Neural progenitor cell (in vitro differentiated cells): ENCODE measurements around the gene RAP2B. TPM values are rescaled to one million over a fixed set of nuclear protein-coding genes. Genes with fewer than 3 reads are reported as not detected.

Experiments
- DNase-seq: peaks from one replicate; pipeline ENCODE4 v3.0.0-alpha.2; 2016; ENCODE audit warnings: low spot score
- H2AFZ ChIP-seq: fragments of 200-600 bp; sonication (generic); replicated peaks from 2 replicates; pipeline ENCODE4 v1.6.1; 2016; ENCODE audit warnings: antibody characterized with exemption
- H3F3A ChIP-seq: fragments of 200-600 bp; sonication (generic); 2 replicates; pipeline ENCODE4 v1.6.1; 2016; ENCODE audit warnings: antibody characterized with exemption, low read depth
- H3K27ac ChIP-seq: fragments of 200-600 bp; sonication (generic); 2 replicates; pipeline ENCODE4 v1.5.1; 2016; ENCODE audit warnings: mild to moderate bottlenecking
- H3K27me3 ChIP-seq: fragments of 200-600 bp; sonication (generic); 2 replicates; pipeline ENCODE4 v1.6.1; 2016; ENCODE audit warnings: mild to moderate bottlenecking, moderate library complexity
- H3K36me3 ChIP-seq: fragments of 200-600 bp; sonication (generic); 2 replicates; pipeline ENCODE4 v1.5.1; 2016
- H3K4me1 ChIP-seq: fragments of 200-600 bp; sonication (generic); 2 replicates; pipeline ENCODE4 v1.6.1; 2016; ENCODE audit warnings: mixed run types
- H3K4me2 ChIP-seq: fragments of 200-600 bp; sonication (generic); 2 replicates; pipeline ENCODE4 v1.6.1; 2016
- H3K4me3 ChIP-seq: fragments of 200-600 bp; sonication (generic); 2 replicates; pipeline ENCODE4 v1.5.1; 2016
- H3K79me2 ChIP-seq: fragments of 200-600 bp; sonication (generic); 2 replicates; pipeline ENCODE4 v1.6.1; 2016; ENCODE audit warnings: low read depth
- H3K9ac ChIP-seq: fragments of 200-600 bp; sonication (generic); 2 replicates; pipeline ENCODE4 v1.6.1; 2016
- H3K9me3 ChIP-seq: fragments of 200-600 bp; sonication (generic); 2 replicates; pipeline ENCODE4 v1.5.1; 2016; ENCODE audit warnings: low read depth
- H4K20me1 ChIP-seq: fragments of 200-600 bp; sonication (generic); 2 replicates; pipeline ENCODE4 v1.6.1; 2016; ENCODE audit warnings: low read depth
- H3K27ac Mint-ChIP-seq: 3 replicates; pipeline ENCODE4 v1.8.0; 2021; ENCODE audit warnings: mixed read lengths
- H3K27me3 Mint-ChIP-seq: 2 replicates; pipeline ENCODE4 v1.8.0; 2022; ENCODE audit warnings: low read depth, mild to moderate bottlenecking, inconsistent platforms, moderate library complexity, mixed read lengths; ENCODE audit not compliant: insufficient read depth
- H3K36me3 Mint-ChIP-seq: 3 replicates; pipeline ENCODE4 v1.8.0; 2021; ENCODE audit warnings: mixed read lengths
- H3K4me1 Mint-ChIP-seq: 3 replicates; pipeline ENCODE4 v1.8.0; 2021; ENCODE audit warnings: mixed read lengths
- H3K4me3 Mint-ChIP-seq: 3 replicates; pipeline ENCODE4 v1.8.0; 2021; ENCODE audit warnings: mild to moderate bottlenecking, moderate library complexity, mixed read lengths
- H3K9me3 Mint-ChIP-seq: 3 replicates; pipeline ENCODE4 v1.8.0; 2020; ENCODE audit warnings: mixed read lengths
- EZH2 ChIP-seq: fragments of 200-600 bp; sonication (generic); IDR thresholded peaks from 2 replicates; pipeline ENCODE4 v1.6.1; 2017; ENCODE audit warnings: antibody characterized with exemption, mild to moderate bottlenecking, moderate library complexity
- EZH2phosphoT487 ChIP-seq: fragments of 200-600 bp; sonication (generic); IDR thresholded peaks from 2 replicates; pipeline ENCODE4 v1.6.1; 2017; ENCODE audit warnings: antibody characterized with exemption
- total RNA-seq: library from RNA; depleted of rRNA; stranded (reverse); fragments of >200 nt; gene quantifications from 2 replicates; pipeline ENCODE4 v1.2.3, GENCODE V29; 2015; ENCODE audit warnings: low replicate concordance
- TF ChIP-seq, protein P1 (sequence below): fragments of 200-600 bp; sonication (generic); IDR thresholded peaks from 2 replicates; pipeline ENCODE4 v1.5.1; 2017; ENCODE audit warnings: antibody characterized with exemption, mild to moderate bottlenecking

Gene RAP2B
- total RNA-seq, 1 donor from 2014 or later = 15.9 TPM

DNA sequence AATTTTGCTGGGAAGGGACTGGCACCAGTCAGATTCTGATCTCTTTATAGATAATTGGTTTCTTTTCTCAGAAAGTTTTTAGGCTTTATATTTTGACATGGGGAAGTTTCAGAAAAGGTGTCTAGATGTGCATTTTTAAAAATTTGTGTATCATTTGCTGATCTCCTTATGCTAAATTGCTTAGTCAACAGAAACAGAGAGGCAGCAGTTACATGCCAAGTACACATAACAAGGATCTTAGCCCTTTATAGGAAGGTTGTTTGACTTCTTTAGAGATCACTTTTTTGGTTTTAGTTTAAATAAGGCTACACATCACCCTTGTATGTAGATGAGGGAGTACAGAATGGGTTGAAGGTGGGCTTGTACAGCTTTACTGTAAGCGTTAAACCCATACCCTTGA lies 53.5 kb downstream of the RAP2B start:
- no peaks in the 10 kb centered on the region for H3K9me3 ChIP-seq
- H3K4me1 ChIP-seq = peaks cover 5% of the 10 kb centered on the region
- no peak overlapping the region for H3K4me2 ChIP-seq
- Mint-ChIP-seq H3K27ac (no peak overlapping the region), H3K4me3 (no peak overlapping the region), H3K36me3 (no peaks in the 10 kb centered on the region), H3K9me3 (no peaks in the 10 kb centered on the region), H3K27me3 (peaks cover 2% of the 10 kb centered on the region), H3K4me1 (peaks cover 5% of the 10 kb centered on the region)
- H3K27me3 ChIP-seq = no peaks in the 10 kb centered on the region
- H3F3A ChIP-seq = no peaks in the 10 kb centered on the region
- H4K20me1 ChIP-seq = no peaks in the 10 kb centered on the region
- no peak overlapping the region for H2AFZ ChIP-seq
- H3K27ac ChIP-seq = no peak overlapping the region
- H3K79me2 ChIP-seq = no peaks in the 10 kb centered on the region
- no peaks in the 10 kb centered on the region for H3K36me3 ChIP-seq
- no peak for DNase-seq
- no peak overlapping the region for H3K9ac ChIP-seq
- TF ChIP-seq EZH2phosphoT487 = no peak
- TF ChIP-seq, protein P1, sequence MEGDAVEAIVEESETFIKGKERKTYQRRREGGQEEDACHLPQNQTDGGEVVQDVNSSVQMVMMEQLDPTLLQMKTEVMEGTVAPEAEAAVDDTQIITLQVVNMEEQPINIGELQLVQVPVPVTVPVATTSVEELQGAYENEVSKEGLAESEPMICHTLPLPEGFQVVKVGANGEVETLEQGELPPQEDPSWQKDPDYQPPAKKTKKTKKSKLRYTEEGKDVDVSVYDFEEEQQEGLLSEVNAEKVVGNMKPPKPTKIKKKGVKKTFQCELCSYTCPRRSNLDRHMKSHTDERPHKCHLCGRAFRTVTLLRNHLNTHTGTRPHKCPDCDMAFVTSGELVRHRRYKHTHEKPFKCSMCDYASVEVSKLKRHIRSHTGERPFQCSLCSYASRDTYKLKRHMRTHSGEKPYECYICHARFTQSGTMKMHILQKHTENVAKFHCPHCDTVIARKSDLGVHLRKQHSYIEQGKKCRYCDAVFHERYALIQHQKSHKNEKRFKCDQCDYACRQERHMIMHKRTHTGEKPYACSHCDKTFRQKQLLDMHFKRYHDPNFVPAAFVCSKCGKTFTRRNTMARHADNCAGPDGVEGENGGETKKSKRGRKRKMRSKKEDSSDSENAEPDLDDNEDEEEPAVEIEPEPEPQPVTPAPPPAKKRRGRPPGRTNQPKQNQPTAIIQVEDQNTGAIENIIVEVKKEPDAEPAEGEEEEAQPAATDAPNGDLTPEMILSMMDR = no peak
- no peak for TF ChIP-seq EZH2
- no peak overlapping the region for H3K4me3 ChIP-seq

DNA sequence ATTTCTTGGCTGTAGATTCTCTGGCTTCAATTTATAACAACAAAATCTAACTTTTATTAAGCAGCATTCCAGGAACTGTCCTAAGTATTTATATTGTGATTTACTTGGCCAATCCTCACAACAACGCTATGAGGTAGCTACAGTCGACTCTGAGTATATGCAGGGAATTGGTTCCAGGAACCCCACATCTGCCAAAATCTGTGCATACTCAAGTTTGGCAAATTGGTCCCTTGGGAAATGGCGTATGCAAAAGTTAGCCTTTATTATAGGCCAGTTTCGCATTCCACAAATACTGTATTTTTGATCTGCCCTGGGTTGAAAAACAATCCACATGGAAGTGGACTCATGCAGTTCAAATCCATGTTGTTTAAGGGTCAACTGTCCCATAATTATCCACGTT lies 53.9 kb downstream of the RAP2B start:
- no peak overlapping the region for H3K4me3 ChIP-seq
- no peaks in the 10 kb centered on the region for H3K9me3 ChIP-seq
- no peak overlapping the region for H3K4me3 Mint-ChIP-seq
- no peak overlapping the region for H3K9ac ChIP-seq
- H3K79me2 ChIP-seq = no peaks in the 10 kb centered on the region
- no peak overlapping the region for H3K27ac ChIP-seq
- H3K9me3 Mint-ChIP-seq = no peaks in the 10 kb centered on the region
- H4K20me1 ChIP-seq = no peaks in the 10 kb centered on the region
- H3K27me3 ChIP-seq = no peaks in the 10 kb centered on the region
- H3K36me3 Mint-ChIP-seq = no peaks in the 10 kb centered on the region
- no peak overlapping the region for H2AFZ ChIP-seq
- H3K36me3 ChIP-seq = no peaks in the 10 kb centered on the region
- peaks cover under 1% of the 10 kb centered on the region for H3K4me1 ChIP-seq
- no peaks in the 10 kb centered on the region for H3F3A ChIP-seq
- no peak for DNase-seq
- H3K27ac Mint-ChIP-seq = no peak overlapping the region
- TF ChIP-seq, protein P1 = no peak
- TF ChIP-seq EZH2 (no peak), EZH2phosphoT487 (no peak)
- H3K4me1 Mint-ChIP-seq = peaks cover under 1% of the 10 kb centered on the region
- no peak overlapping the region for H3K4me2 ChIP-seq
- H3K27me3 Mint-ChIP-seq = peaks cover 2% of the 10 kb centered on the region

DNA sequence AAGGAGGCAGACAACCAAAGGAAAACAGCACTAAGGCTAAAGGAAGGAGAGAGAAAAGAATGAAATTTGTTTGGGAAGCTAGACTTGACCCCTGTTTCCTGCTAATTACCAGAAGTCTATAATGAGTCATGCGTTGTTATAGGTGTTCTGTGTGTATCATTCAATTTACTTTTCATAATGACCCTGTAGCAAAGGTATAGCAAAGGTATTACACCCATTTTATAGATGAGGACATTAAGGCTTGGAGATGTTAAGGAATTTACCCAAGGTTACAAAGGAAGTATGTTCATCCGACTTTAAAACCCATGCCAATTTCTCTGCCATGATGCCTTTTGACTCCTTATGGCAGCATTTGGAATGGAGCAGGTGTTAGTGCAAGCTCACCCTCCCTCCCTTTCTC lies 54.9 kb downstream of the RAP2B start:
- no peak overlapping the region for H3K9ac ChIP-seq
- no peaks in the 10 kb centered on the region for H3K4me1 ChIP-seq
- no peaks in the 10 kb centered on the region for H4K20me1 ChIP-seq
- H3K4me2 ChIP-seq = no peak overlapping the region
- Mint-ChIP-seq H3K27me3 (peaks cover 2% of the 10 kb centered on the region), H3K36me3 (no peaks in the 10 kb centered on the region), H3K4me3 (no peak overlapping the region), H3K9me3 (no peaks in the 10 kb centered on the region), H3K4me1 (peaks cover 3% of the 10 kb centered on the region), H3K27ac (no peak overlapping the region)
- no peaks in the 10 kb centered on the region for H3K79me2 ChIP-seq
- H2AFZ ChIP-seq = no peak overlapping the region
- no peak overlapping the region for H3K27ac ChIP-seq
- H3K9me3 ChIP-seq = no peaks in the 10 kb centered on the region
- no peak for DNase-seq
- TF ChIP-seq EZH2phosphoT487 = no peak
- TF ChIP-seq EZH2 = no peak
- TF ChIP-seq, protein P1 = no peak
- no peak overlapping the region for H3K4me3 ChIP-seq
- no peaks in the 10 kb centered on the region for H3K36me3 ChIP-seq
- no peaks in the 10 kb centered on the region for H3F3A ChIP-seq
- H3K27me3 ChIP-seq = no peaks in the 10 kb centered on the region

DNA sequence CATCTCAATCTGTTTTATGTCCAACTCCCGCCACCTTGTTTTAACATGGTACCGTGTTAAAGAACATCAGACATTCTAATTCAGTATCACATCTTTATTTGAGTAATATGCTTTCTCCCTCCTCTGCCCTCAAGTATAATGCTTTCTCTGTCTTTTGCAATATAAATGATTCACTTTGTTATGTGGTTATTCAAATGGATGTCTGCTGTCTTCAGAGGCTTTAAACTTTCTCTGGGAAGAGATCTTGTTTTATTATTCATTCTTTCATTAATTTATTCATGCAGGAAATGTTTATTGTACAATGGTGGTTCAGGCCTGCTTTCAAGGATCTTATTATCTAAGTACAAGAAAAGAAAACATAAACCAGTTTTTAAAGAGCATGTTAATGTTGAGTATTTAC lies 57.1 kb downstream of the RAP2B start:
- Histone ChIP-seq H3K9ac (no peak overlapping the region), H3K27ac (no peak overlapping the region), H3K36me3 (no peaks in the 10 kb centered on the region), H3K79me2 (no peaks in the 10 kb centered on the region), H3K4me2 (no peak overlapping the region), H3K27me3 (no peaks in the 10 kb centered on the region), H3K4me3 (no peak overlapping the region), H3K9me3 (no peaks in the 10 kb centered on the region), H3K4me1 (no peaks in the 10 kb centered on the region), H2AFZ (no peak overlapping the region), H3F3A (no peaks in the 10 kb centered on the region), H4K20me1 (no peaks in the 10 kb centered on the region)
- Mint-ChIP-seq H3K27me3 (peaks cover 2% of the 10 kb centered on the region), H3K4me3 (no peak overlapping the region), H3K36me3 (no peaks in the 10 kb centered on the region), H3K4me1 (peaks cover 4% of the 10 kb centered on the region), H3K9me3 (no peaks in the 10 kb centered on the region), H3K27ac (no peak overlapping the region)
- no peak for TF ChIP-seq EZH2
- TF ChIP-seq, protein P1 = no peak
- no peak for TF ChIP-seq EZH2phosphoT487
- DNase-seq = no peak
